HepG2 (cell line): ENCODE data around the gene ARPC5. TPM values are rescaled to one million over a fixed set of nuclear protein-coding genes. Genes with fewer than 3 reads are reported as not detected.

Experiments
- ATAC-seq: fragments of 200-7000 bp; cut with Tn5 transposase; 3 replicates; pipeline ENCODE4 v1.9.1; 2020; ENCODE audit warnings: mild to moderate bottlenecking, moderate library complexity
- BruUV-seq: library from RNA; stranded (reverse); fragments of 400-500 nt; replicated peaks from 2 replicates; lab custom pipeline; 2021; lab: Mats Ljungman, UMichigan
- CTCF ChIA-PET: fragments of 300-600 bp; formaldehyde crosslinking; extraction: SDS; loops from one replicate; lab custom pipeline; 2021; ENCODE audit warnings: low total read pairs, inconsistent platforms, low intra/inter-chr PET ratio; lab: Yijun Ruan, JAX
- POLR2A ChIA-PET: fragments of 350-600 bp; sonication (Branson Sonifier 250); formaldehyde crosslinking; loops from one replicate; lab custom pipeline; 2020; ENCODE audit warnings: antibody characterized with exemption, inconsistent platforms; lab: Yijun Ruan, JAX
- DNase-seq: peaks from one replicate; pipeline ENCODE4 v3.0.0-alpha.2; 2015; ENCODE audit warnings: low spot score
- FAIRE-seq: peaks from 3 replicates; lab custom pipeline; 2011; peaks lifted over from hg19 to GRCh38; lab: Jason Lieb, UNC
- H2AFZ ChIP-seq: one replicate; pipeline ENCODE4 v1.6.1; 2011; ENCODE audit warnings: low read length, inconsistent platforms
- H3K27ac ChIP-seq: fragments of 300-600 bp; 3 replicates; pipeline ENCODE4 v1.8.0; 2011; ENCODE audit warnings: mixed run types, mild to moderate bottlenecking, mixed read lengths, low read length, inconsistent platforms; ENCODE audit not compliant: insufficient read depth; ENCODE audit errors: extremely low read length
- H3K27me3 ChIP-seq, 2 experiments: fragments of 200-600 bp in 1 of 2; 2 replicates in 1 of 2; 3 replicates in 1 of 2; pipeline versions ENCODE4 v1.6.0 to v1.8.0; 2011; ENCODE audit warnings: low read length in 2 of 2, mild to moderate bottlenecking in 2 of 2, moderate library complexity in 2 of 2, inconsistent platforms in 1 of 2; ENCODE audit not compliant: insufficient read depth in 2 of 2, control insufficient read depth in 1 of 2
- H3K36me3 ChIP-seq, 2 experiments: fragments of 200-600 bp in 1 of 2; replicated peaks in 1 of 2; 2 replicates in 1 of 2; 3 replicates in 1 of 2; pipeline versions ENCODE4 v1.5.1 to v1.8.0; 2011; ENCODE audit warnings: low read length in 2 of 2, inconsistent platforms in 1 of 2; ENCODE audit not compliant: insufficient read depth in 2 of 2, control insufficient read depth in 1 of 2
- H3K4me1 ChIP-seq: 2 replicates; pipeline ENCODE4 v1.5.1; 2012; ENCODE audit warnings: low read length, inconsistent platforms; ENCODE audit not compliant: insufficient read depth
- H3K4me2 ChIP-seq: 2 replicates; pipeline ENCODE4 v1.6.0; 2011; ENCODE audit warnings: low read depth, low read length, inconsistent platforms
- H3K4me3 ChIP-seq, 3 experiments: fragments of 200-600 bp in 1 of 3; sonication (generic), shearing (Covaris generic) in 1 of 3; replicated peaks in 1 of 3; 2 replicates each; pipeline ENCODE4 v1.5.1; 2011 to 2016; ENCODE audit warnings: low read length in 3 of 3, inconsistent platforms in 2 of 3, low read depth in 2 of 3, mild to moderate bottlenecking in 2 of 3, control low read depth in 1 of 3, mixed read lengths in 1 of 3; ENCODE audit not compliant: insufficient read depth in 1 of 3
- H3K79me2 ChIP-seq: one replicate; pipeline ENCODE4 v1.6.1; 2011; ENCODE audit warnings: low read length, inconsistent platforms; ENCODE audit not compliant: insufficient read depth
- H3K9ac ChIP-seq: 2 replicates; pipeline ENCODE4 v1.6.0; 2011; ENCODE audit warnings: mild to moderate bottlenecking, low read depth, low read length, inconsistent platforms; ENCODE audit not compliant: insufficient read depth
- H3K9me3 ChIP-seq: 2 replicates; pipeline ENCODE4 v1.5.1; 2012; ENCODE audit warnings: mild to moderate bottlenecking, low read length
- H4K20me1 ChIP-seq: 2 replicates; pipeline ENCODE4 v1.6.0; 2011; ENCODE audit warnings: inconsistent platforms, mild to moderate bottlenecking, low read length, moderate library complexity; ENCODE audit not compliant: insufficient read depth
- HNF1B ChIP-seq: sonication (generic); formaldehyde crosslinking; IDR thresholded peaks from 2 replicates; pipeline ENCODE4 v1.5.1; 2020; ENCODE audit warnings: mild to moderate bottlenecking, moderate library complexity, missing genetic modification reagents
- MTA1 ChIP-seq: sonication (generic); formaldehyde crosslinking; IDR thresholded peaks from 2 replicates; pipeline ENCODE4 v1.4.0; 2020; ENCODE audit warnings: missing genetic modification reagents, mild to moderate bottlenecking, borderline replicate concordance
- WGBS: methylation state at CpG from one replicate; pipeline ENCODE4 v1.1.6; 2017; ENCODE audit warnings: low lambda C conversion rate; 5-methylcytosine and 5-hydroxymethylcytosine counted together
- in situ Hi-C: cut with HindIII; loops from 2 replicates; pipeline ENCODE4 v1.10.0; 2017; ENCODE audit warnings: low pct_unique_long_range_greater_than_20kb; ENCODE audit not compliant: extremely low pct_ligation_motif_present
- intact Hi-C: fragments of 100-400 bp; cut with micrococcal nuclease; formaldehyde crosslinking; loops from one replicate; pipeline ENCODE4 v1.10.0; 2022; ENCODE audit not compliant: unreplicated experiment
- polyA plus RNA-seq, 8 experiments: library from polyadenylated mRNA; depleted of rRNA in 3 of 8; stranded (reverse) in 7 of 8; unstranded in 1 of 8; fragments of >200 nt; fragmentation: Illumina TruSeq in 4 of 8; extraction: Trizol in 4 of 8; gene quantifications; 2 replicates each; pipeline versions ENCODE4 v1.2.1 to v1.2.3, GENCODE V29; 2011 to 2016; ENCODE audit warnings: low read depth in 4 of 8, missing spikeins in 1 of 8, mixed read lengths in 1 of 8; ENCODE audit not compliant: insufficient read depth in 1 of 8
- total RNA-seq, 5 experiments: library from RNA; depleted of rRNA; stranded (reverse); fragments of >200 nt; fragmentation: Illumina TruSeq; extraction: Trizol; gene quantifications; 2 replicates each; pipeline ENCODE4 v1.2.3, GENCODE V29; 2016; ENCODE audit warnings: low read depth in 1 of 5
- TF ChIP-seq, protein P1 (sequence below): sonication (generic); formaldehyde crosslinking; IDR thresholded peaks from 2 replicates; pipeline ENCODE4 v1.4.0; 2020; ENCODE audit warnings: missing genetic modification reagents
- TF ChIP-seq, protein P2 (sequence below): IDR thresholded peaks from 2 replicates; pipeline ENCODE4 v1.6.1; 2018; ENCODE audit warnings: missing genetic modification reagents, mild to moderate bottlenecking, missing compliant biosample characterization
- TF ChIP-seq, protein P3 (sequence below): sonication (generic); formaldehyde crosslinking; IDR thresholded peaks from 2 replicates; pipeline ENCODE4 v1.4.0; 2020; ENCODE audit warnings: mild to moderate bottlenecking, low read depth, missing genetic modification reagents

ARPC5 gene
- total and polyA plus RNA-seq, 2 of the 13 experiments (the other 11 are each of a cell fraction or from before 2014, with no cell fraction given) = 48.4 to 106 TPM

DNA sequence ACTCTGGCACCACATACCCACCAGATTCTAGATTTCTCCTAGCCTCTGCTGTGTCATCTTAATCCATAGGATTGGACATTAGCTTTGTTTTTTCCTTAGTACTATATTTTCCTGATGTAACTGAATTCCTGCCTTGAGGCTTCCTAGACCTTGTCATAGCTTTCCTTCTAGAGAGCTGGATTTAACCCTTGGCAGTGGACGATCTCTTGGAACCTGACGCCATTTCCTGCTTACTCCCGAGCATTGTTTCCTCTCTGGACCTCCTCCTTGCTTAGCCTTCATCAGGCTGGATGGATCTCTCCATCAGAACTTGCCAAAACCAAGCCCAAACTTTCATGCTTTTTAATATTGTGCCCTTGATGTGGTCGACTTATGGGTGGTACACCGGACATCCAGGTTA lies 16.0 kb upstream of the ARPC5 start:
- no peaks in the 10 kb centered on the region for H4K20me1 ChIP-seq
- DNase-seq (no peak), ATAC-seq (no peak)
- H3K27me3 ChIP-seq = no peaks in the 10 kb centered on the region
- H3K36me3 ChIP-seq = no peaks in the 10 kb centered on the region; a peak in 1 of 5 replicates
- no peak overlapping the region for H3K9ac ChIP-seq
- no peaks in the 10 kb centered on the region for H3K9me3 ChIP-seq
- in situ Hi-C loops = no loop called here
- H3K27ac ChIP-seq = no peak overlapping the region
- CTCF ChIA-PET = no interaction called here
- intact Hi-C loops = no loop called here
- H3K4me3 ChIP-seq = no peak overlapping the region
- TF ChIP-seq, protein P1, sequence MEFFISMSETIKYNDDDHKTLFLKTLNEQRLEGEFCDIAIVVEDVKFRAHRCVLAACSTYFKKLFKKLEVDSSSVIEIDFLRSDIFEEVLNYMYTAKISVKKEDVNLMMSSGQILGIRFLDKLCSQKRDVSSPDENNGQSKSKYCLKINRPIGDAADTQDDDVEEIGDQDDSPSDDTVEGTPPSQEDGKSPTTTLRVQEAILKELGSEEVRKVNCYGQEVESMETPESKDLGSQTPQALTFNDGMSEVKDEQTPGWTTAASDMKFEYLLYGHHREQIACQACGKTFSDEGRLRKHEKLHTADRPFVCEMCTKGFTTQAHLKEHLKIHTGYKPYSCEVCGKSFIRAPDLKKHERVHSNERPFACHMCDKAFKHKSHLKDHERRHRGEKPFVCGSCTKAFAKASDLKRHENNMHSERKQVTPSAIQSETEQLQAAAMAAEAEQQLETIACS (CRISPR knock-in tag) = no peak
- TF ChIP-seq HNF1B (CRISPR knock-in tag) = no peak
- TF ChIP-seq MTA1 = no peak
- TF ChIP-seq, protein P2, sequence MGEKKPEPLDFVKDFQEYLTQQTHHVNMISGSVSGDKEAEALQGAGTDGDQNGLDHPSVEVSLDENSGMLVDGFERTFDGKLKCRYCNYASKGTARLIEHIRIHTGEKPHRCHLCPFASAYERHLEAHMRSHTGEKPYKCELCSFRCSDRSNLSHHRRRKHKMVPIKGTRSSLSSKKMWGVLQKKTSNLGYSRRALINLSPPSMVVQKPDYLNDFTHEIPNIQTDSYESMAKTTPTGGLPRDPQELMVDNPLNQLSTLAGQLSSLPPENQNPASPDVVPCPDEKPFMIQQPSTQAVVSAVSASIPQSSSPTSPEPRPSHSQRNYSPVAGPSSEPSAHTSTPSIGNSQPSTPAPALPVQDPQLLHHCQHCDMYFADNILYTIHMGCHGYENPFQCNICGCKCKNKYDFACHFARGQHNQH (CRISPR knock-in tag) = no peak
- TF ChIP-seq, protein P3, sequence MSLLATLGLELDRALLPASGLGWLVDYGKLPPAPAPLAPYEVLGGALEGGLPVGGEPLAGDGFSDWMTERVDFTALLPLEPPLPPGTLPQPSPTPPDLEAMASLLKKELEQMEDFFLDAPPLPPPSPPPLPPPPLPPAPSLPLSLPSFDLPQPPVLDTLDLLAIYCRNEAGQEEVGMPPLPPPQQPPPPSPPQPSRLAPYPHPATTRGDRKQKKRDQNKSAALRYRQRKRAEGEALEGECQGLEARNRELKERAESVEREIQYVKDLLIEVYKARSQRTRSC (CRISPR knock-in tag) = no peak
- TF ChIP-seq, all 625 proteins: peak for 0
- no TSS peak for BruUV-seq
- POLR2A ChIA-PET = no interaction called here
- peaks cover 14% of the 10 kb centered on the region for H3K4me1 ChIP-seq
- WGBS = 95% methylated on average over 5 of the region's 5 CpGs
- H2AFZ ChIP-seq = no peak overlapping the region
- H3K4me2 ChIP-seq = no peak overlapping the region
- no peaks in the 10 kb centered on the region for H3K79me2 ChIP-seq
- no peak for FAIRE-seq
